Esophagus squamous epithelium (tissue), 5 donors: ENCODE results near the gene TET1. TPM values are rescaled to one million over a fixed set of nuclear protein-coding genes. Genes with fewer than 3 reads are reported as not detected.
"Not testable (repeated sequence)": the region's sequence is repeated elsewhere in the genome, so short reads cannot be mapped to it uniquely, and the experiment has no call there.

Source experiments
- DNase-seq: peaks from one replicate; lab custom pipeline; 2025; lab: John Stamatoyannopoulos, UW
- H3K27ac ChIP-seq, 4 donors: fragments of 200-600 bp; sonication (generic); one replicate each; pipeline ENCODE4 v1.5.1; 2016 to 2019; ENCODE audit warnings: mild to moderate bottlenecking in 1 of 4
- H3K27me3 ChIP-seq, 4 donors: fragments of 200-600 bp; sonication (generic); 1 replicate in 3 of 4; 2 replicates in 1 of 4; pipeline versions ENCODE4 v1.5.1 to v1.6.0; 2017 to 2021; ENCODE audit warnings: antibody characterized with exemption in 1 of 4
- H3K36me3 ChIP-seq, 3 donors: fragments of 200-600 bp; sonication (generic); one replicate each; pipeline ENCODE4 v1.5.1; 2016 to 2019
- H3K4me1 ChIP-seq, 3 donors: fragments of 200-600 bp; sonication (generic); one replicate each; pipeline ENCODE4 v1.5.1; 2017 to 2019
- H3K4me3 ChIP-seq, 4 donors: fragments of 200-600 bp; sonication (generic); 1 replicate in 3 of 4; 2 replicates in 1 of 4; pipeline ENCODE4 v1.5.1; 2016 to 2019; ENCODE audit warnings: mild to moderate bottlenecking in 2 of 4, moderate library complexity in 1 of 4
- H3K9me3 ChIP-seq, 3 donors: fragments of 200-600 bp; sonication (generic); one replicate each; pipeline ENCODE4 v1.5.1; 2016 to 2019
- POLR2A ChIP-seq, 4 donors: fragments of 450-650 bp; IDR thresholded peaks; one replicate each; pipeline ENCODE4 v1.6.1; 2017; ENCODE audit warnings: antibody characterized with exemption in 4 of 4, mild to moderate bottlenecking in 4 of 4, moderate library complexity in 3 of 4
- WGBS, 2 donors: methylation state at CpG; one replicate each; pipeline ENCODE4 v1.1.5; 2018; 5-methylcytosine and 5-hydroxymethylcytosine counted together
- intact Hi-C: fragments of 100-400 bp; cut with DNase I; formaldehyde crosslinking; loops from one replicate; pipeline ENCODE4 v1.15.0; 2022
- total RNA-seq, 4 donors: library from RNA; depleted of rRNA; stranded (reverse); fragments of >200 nt; gene quantifications; one replicate each; pipeline ENCODE4 v1.1.0, GENCODE V29; 2016
- TF ChIP-seq, protein P1 (sequence below), 6 experiments: fragments of 450-650 bp in 4 of 6; fragments of 200-600 bp in 2 of 6; sonication (generic) in 2 of 6; IDR thresholded peaks; one replicate each; pipeline ENCODE4 v1.5.1; 2016 to 2019; ENCODE audit warnings: antibody characterized with exemption in 6 of 6, mild to moderate bottlenecking in 4 of 6, moderate library complexity in 4 of 6
- donor health status: DM: yes; HTN: yes; CAD: no.

TET1 gene
- total RNA-seq, 4 donors from 2014 or later: 0.15 to 2.9 (median 0.80) TPM

DNA sequence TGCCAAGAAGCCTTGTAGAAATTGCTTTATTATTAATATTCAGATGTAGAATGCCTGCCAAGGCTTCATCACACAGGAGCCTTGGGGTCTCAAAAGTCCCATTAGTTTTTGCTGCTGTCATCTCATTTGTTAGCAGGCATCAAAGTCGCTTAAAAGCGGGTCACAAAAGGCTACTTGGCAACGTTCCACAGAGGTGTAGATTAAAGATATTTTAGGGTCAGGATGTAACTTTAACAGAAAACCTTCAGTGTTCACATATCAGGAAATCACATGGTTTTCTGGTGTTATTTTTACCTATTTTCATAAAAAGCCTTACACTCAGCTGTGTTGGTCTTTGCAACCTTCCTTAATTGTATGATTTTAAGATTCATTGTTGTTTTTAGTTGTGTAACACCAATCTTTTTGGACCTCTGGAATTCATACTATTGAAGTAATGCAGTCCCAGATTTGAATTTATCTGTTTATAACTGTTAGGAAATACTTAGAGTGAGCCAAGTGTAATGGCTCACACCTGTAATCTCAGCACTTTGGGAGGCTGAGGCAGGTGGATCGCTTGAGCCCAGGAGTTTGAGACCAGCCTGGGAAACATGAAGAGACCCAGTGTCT, 65.3 kb downstream of the TET1 start:
- Histone ChIP-seq H3K36me3 (no peaks in the 10 kb centered on the region), H3K9me3 (no peaks in the 10 kb centered on the region), H3K4me3 (no peak overlapping the region), H3K4me1 (no peaks in the 10 kb centered on the region), H3K27ac (no peak overlapping the region), H3K27me3 (no peaks in the 10 kb centered on the region)
- 45 to 53% methylated on average over 4 of the region's 4 CpGs for WGBS, 2 donors
- no peak for TF ChIP-seq POLR2A (IDR thresholded peaks at IDR 0.05)
- TF ChIP-seq, protein P1, sequence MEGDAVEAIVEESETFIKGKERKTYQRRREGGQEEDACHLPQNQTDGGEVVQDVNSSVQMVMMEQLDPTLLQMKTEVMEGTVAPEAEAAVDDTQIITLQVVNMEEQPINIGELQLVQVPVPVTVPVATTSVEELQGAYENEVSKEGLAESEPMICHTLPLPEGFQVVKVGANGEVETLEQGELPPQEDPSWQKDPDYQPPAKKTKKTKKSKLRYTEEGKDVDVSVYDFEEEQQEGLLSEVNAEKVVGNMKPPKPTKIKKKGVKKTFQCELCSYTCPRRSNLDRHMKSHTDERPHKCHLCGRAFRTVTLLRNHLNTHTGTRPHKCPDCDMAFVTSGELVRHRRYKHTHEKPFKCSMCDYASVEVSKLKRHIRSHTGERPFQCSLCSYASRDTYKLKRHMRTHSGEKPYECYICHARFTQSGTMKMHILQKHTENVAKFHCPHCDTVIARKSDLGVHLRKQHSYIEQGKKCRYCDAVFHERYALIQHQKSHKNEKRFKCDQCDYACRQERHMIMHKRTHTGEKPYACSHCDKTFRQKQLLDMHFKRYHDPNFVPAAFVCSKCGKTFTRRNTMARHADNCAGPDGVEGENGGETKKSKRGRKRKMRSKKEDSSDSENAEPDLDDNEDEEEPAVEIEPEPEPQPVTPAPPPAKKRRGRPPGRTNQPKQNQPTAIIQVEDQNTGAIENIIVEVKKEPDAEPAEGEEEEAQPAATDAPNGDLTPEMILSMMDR (IDR thresholded peaks at IDR 0.05): no peak
- DNase-seq: no peak
- intact Hi-C loops: no loop called here

DNA sequence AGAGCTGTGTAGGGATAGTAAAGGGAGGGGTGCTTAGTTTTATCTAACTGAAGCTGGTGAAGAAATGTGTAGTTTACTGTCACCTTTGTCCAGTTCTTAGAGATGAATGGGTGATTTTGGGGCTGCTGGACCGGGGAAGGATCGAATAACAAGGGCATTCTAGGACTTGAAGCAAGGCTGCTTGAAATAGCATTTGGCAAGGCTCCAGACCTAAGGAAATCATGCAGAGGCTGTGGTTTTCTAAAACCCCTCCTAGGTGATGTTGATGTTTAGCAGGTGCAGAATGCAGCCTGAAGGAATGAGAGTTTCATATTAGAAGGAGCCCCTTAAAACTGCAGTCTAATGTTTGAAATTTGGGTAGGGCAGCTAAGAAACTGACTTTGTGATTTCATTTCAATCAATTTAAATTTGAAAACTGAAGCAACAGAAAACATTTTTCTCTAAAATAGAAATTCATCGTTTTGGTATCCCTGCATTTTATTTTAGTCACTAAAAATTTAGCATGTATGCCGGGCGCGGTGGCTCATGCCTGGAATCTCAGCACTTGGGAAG, 68.5 kb downstream of the TET1 start:
- TF ChIP-seq, protein P1 (IDR thresholded peaks at IDR 0.05): no peak
- no peak for TF ChIP-seq POLR2A (IDR thresholded peaks at IDR 0.05)
- H3K27me3 ChIP-seq: no peaks in the 10 kb centered on the region
- 81 to 86% methylated on average over 5 of the region's 6 CpGs for WGBS, 2 donors
- H3K4me1 ChIP-seq: no peaks in the 10 kb centered on the region
- H3K9me3 ChIP-seq: no peaks in the 10 kb centered on the region
- H3K36me3 ChIP-seq: no peaks in the 10 kb centered on the region
- intact Hi-C loops: no loop called here
- no peak for DNase-seq
- H3K27ac ChIP-seq: no peak overlapping the region
- H3K4me3 ChIP-seq: no peak overlapping the region

DNA sequence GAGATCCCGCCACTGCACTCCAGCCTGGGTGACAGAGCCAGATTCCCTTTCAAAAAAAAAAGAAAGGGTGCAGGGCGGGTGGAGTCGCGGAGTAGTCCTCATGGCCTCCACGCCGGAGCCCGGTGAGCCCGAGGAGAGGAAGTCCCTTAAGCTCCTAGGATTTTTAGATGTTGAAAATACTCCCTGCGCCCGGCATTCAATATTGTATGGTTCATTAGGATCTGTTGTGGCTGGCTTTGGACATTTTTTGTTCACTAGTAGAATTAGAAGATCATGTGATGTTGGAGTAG, 72.1 kb downstream of the TET1 start:
- H3K4me3 ChIP-seq, H3K4me1 ChIP-seq, DNase-seq, H3K36me3 ChIP-seq, H3K27ac ChIP-seq, H3K9me3 ChIP-seq, intact Hi-C loops, H3K27me3 ChIP-seq: not testable (repeated sequence)
- WGBS, 2 donors: 96 to 99% methylated on average over 10 of the region's 10 CpGs

DNA sequence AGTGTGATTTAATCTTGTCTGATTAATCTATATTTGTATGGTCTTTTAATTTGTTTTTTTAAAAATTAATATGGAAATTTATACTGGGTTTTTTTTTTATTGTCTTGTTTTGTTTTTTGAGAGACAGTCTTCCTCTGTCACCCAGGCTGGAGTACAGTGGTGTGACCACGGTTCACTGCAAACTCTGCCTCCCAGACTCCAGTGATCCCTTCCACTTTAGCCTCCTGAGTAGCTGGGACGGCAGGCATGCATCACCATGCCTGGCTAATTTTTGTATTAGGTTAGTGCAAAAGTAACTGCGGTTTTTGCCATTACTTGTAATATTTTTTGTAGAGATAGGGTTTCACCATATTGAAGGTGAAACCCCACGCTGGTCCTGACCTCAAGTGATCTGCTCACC, 73.1 kb downstream of the TET1 start:
- 83 to 88% methylated on average over 4 of the region's 4 CpGs for WGBS, 2 donors
- no peak for DNase-seq
- intact Hi-C loops: no loop called here

DNA sequence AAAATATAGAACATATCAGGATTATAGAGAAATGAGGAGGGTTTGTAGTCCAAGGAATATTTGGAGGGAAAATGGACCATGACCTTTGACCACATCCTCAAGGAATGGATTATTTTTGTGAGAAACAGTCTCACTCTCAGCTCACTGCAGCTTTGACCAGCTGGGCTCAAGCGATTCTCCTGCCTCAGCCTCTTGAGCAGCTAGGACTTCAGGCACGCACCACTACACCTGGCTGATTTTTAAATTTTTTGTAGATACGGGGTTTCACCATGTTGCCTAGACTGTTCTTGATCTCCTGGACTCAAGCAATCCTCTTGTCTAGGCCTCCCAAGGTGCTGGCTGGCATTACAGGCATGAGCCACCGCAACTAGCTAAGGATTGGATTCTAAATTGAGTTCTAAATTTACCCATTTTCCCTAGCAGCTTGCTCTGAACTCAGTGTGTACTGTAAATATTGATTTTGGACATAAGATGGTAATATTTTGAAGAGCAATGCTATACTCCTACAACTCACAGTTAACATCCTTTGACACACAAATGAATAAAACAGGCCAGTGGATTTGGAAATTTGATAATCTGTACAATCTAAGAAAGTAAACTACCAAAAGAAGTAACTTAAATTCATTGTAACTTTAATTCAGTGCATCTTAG, 73.8 kb downstream of the TET1 start:
- Histone ChIP-seq H3K9me3 (no peaks in the 10 kb centered on the region), H3K4me1 (no peaks in the 10 kb centered on the region), H3K27me3 (no peaks in the 10 kb centered on the region), H3K4me3 (no peak overlapping the region), H3K36me3 (no peaks in the 10 kb centered on the region), H3K27ac (no peak overlapping the region)
- intact Hi-C loops: no loop called here
- 83 to 88% methylated on average over 4 of the region's 4 CpGs for WGBS, 2 donors
- DNase-seq: no peak
- no peak for TF ChIP-seq POLR2A (IDR thresholded peaks at IDR 0.05)
- TF ChIP-seq, protein P1 (IDR thresholded peaks at IDR 0.05): no peak

More for the DNA sequence above, 73.1 kb downstream of the TET1 start:
- Histone ChIP-seq H3K9me3 (no peaks in the 10 kb centered on the region), H3K27ac (no peak overlapping the region), H3K4me3 (no peak overlapping the region), H3K27me3 (no peaks in the 10 kb centered on the region), H3K36me3 (no peaks in the 10 kb centered on the region), H3K4me1 (no peaks in the 10 kb centered on the region)
- no peak for TF ChIP-seq POLR2A (IDR thresholded peaks at IDR 0.05)
- TF ChIP-seq, protein P1 (IDR thresholded peaks at IDR 0.05): no peak
